HuH-7.5 (cell line): Measurements from ENCODE around the gene ARHGAP31.
"Not testable (repeated sequence)": the region's sequence is repeated elsewhere in the genome, so short reads cannot be mapped to it uniquely, and the experiment has no call there.

Experiments
- DNase-seq: peaks from one replicate; pipeline ENCODE4 v3.0.0; 2011; ENCODE audit warnings: low spot score

The ARHGAP31 gene

GRCh38 chr3:119293871-119294695 lies at the start of gene ARHGAP31:
TSS of gene ARHGAP31 (plus strand) at chr3:119294383. CDS start at chr3:119294905, 522 bp downstream.
- peak; percentile 54 for DNase-seq

DNA sequence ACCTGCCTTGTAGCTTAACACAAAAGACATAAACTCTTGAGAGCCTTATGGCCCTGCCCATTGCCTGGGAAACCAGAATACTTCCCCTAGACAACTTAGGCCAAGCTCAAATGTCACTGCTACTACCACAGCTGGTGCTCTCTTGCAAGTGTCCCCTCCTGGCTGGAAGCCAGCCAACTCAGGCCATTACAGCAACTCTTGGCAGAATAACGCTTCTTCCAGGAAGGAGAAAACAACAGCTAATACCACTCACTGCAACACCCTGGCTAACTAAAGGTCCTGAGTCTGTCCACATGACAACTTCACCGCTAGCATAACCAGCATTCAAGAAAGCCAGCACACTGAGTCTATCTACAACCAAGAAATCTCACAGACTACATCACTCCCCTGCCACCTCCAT lies 48.4 kb upstream of the ARHGAP31 start:
- no peak for DNase-seq

GRCh38 chr3:119255214-119255613 lies 39.0 kb upstream of the ARHGAP31 start:
- no peak for DNase-seq

GRCh38 chr3:119257111-119257510 lies 37.1 kb upstream of the ARHGAP31 start:
- no peak for DNase-seq

DNA sequence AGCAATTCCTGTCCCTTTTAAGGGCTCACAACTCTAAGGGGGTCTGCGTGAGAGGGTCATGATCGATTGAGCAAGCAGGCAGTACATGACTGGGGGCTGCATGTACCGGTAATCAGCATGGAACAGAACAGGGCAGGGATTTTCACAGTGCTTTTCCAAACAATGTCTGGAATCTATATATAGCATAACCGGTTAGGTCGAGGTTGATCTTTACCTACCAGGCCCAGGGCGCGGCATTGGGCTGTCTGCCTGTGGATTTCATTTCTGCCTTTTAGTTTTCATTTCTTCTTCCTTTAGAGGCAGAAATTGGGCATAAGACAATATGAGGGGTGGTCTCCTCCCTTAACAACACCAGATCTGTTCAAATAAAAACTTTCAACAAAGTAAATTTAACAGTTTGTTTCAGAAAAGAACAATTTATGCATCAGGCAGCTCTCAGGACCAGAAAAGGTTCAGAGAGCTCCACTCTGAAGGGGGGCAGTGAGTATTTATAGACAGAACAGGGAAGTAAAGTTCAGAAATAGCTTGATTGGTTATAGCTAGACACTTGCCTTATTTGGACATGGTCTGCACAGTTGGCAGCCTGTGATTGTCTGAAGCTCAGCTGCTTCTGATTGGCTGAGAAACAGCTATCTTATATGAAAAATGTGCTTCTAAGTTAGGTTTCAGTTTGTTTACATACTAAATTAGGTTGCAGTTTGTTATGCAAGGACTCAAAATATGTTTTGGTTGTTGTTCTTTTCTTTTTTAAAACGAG lies 36.4 kb upstream of the ARHGAP31 start:
- DNase-seq: no peak

- no peak for DNase-seq
Measured at GRCh38 chr3:119258915-119259314, 35.3 kb upstream of the ARHGAP31 start.

- DNase-seq: no peak
Measured at GRCh38 chr3:119259821-119260220, 34.4 kb upstream of the ARHGAP31 start.

GRCh38 chr3:119261055-119261454 lies 33.1 kb upstream of the ARHGAP31 start:
- no peak for DNase-seq

GRCh38 chr3:119270212-119270611 lies 24.0 kb upstream of the ARHGAP31 start:
- DNase-seq: not testable (repeated sequence)

DNA sequence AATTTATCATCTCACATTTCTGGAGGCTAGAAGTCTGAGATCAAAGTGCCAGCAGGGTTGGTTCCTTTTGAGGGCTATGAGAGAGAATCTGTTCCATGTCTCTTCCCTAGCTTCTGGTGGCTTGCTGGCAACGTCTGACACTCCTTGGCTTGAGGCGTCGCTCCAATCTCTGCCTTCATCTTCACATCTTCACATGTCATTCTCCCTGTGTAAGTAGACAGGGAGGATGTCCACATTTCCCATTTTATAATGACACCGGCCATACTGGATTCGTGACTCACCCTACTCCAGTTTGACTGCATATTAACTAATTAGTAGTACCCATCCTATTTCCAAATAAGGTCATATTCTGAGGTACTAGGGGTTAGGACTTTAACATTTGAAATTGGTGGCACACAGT lies 17.5 kb upstream of the ARHGAP31 start:
- DNase-seq: no peak

DNA sequence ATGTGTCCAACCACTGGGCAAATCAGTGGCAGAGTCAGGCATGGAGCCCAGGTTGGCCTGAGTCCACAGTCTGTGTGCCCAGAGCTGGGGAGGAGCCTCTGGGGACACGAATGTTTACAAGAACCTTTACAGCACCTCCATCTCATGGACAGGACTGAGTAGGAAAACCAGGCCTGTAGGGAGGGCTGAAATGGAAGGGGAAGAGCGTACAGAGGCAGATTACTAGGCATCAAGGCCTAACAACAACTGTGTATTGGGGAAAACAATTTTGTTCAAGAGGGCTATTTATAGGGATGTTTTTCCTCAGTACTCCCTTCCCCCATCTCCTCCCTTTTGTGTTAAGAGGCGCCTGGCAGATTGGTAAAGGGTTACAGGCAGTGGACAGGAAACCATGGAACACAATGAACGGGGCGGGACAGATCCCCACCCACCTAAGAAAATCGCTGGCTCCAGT lies 15.1 kb upstream of the ARHGAP31 start:
- no peak for DNase-seq

DNA sequence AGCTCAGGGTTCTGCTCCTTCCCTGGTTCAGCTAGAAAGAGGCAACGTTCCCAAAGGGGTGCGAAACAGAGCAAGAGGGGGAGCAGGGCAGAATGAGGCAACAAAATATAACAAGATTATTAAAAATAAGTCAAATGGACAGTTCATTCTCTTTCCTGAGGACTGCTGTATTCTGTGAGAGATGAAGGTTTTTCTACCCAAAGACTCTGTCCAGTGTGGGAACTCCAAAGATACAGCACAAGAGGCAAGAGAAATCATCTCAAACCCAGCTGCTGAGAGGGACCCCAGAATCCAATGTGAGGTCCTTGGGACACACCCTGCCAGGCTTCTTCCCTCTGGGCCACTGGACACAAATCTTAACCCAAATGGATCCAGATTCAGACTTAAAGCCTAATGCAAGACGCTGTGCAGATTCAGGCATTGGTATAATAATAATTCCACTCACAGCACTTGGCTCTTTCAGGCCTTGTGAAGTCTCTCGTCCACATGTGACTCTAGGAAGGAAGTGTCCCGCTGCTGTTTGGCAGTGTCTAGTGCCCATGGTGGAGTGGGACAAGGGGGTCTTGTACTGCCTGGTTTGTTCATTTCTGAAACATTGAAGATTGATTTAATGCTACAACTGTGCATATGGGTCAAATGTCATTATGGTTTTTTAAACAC lies 14.5 kb upstream of the ARHGAP31 start:
- no peak for DNase-seq

DNA sequence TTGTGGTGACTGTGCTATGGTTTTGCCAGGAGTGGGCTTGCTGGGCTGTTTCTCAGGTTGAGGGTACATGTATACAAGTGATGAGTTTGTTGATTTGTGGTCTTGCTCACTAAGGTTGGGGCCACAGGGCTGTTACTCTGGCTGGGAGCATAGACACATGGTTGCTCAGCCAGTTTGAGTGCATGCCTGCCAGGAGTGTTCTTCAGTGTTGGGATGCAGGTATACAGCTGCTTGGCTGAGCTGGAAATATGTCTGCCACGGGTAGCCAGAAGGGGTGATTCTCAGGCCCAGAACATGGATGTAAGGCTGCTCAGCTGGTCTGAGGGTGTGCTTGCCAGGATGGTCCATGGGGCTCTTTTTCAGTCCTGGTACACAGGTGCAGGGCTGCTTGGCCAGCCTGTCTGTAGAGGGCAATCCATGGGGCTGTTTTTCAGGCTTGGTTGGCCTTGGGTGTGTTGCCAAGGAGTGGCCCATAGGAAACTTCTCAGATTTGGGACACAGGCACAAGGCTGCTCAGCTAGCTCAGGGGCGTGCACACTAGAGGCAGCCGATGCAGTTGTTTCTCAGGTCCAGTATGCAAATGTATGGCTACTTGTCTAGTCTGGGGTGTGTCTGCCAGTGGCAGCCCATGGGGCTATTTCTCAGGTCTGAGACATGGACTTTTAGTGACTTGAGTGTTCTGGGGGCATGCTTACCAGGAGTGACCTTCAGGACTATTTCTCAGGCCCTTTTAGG lies 5.3 kb upstream of the ARHGAP31 start:
- DNase-seq: no peak

GRCh38 chr3:119289404-119289770 lies 4.8 kb upstream of the ARHGAP31 start:
- DNase-seq: no peak

DNA sequence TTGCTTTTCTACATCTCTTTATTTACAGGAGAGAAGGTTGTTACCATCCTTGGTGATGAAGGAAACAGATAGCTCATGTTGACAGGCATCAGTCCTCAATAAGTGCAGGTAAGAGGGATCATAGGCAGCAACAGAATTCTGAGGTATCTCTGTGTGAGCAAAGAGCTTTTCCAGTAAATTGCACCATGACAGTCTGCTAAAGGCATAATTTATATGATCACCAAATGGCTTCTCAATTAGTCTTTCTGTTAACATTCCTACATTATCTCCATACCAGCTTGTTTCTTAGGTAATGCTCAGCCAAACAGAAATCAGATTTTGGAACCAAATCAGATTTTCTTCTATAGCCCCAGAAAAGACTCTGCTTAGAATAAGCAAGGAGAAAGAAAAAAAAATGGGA lies 3.6 kb upstream of the ARHGAP31 start:
- no peak for DNase-seq

- no peak for DNase-seq
Measured at GRCh38 chr3:119291062-119291700, 3.0 kb upstream of the ARHGAP31 start.

DNA sequence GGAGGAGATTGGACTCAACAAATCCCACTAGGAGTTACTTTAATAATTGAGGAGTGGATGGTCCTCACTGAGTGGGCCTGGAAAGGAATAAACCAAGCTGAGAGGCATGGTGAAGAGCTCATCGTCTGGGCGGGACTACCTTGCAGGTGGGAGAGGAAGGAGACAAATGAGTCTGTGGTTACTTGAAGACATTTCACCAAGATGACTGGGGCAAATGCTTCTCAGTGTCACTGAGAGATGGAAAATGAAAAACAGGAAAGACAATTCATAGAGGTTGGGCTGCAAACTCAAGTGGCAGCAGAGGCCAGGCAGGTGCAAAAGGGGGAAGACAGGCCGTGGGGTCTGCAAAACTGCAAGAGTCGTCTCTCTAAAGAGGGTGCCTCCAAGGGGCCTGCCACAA lies 1.5 kb upstream of the ARHGAP31 start:
- no peak for DNase-seq

DNA sequence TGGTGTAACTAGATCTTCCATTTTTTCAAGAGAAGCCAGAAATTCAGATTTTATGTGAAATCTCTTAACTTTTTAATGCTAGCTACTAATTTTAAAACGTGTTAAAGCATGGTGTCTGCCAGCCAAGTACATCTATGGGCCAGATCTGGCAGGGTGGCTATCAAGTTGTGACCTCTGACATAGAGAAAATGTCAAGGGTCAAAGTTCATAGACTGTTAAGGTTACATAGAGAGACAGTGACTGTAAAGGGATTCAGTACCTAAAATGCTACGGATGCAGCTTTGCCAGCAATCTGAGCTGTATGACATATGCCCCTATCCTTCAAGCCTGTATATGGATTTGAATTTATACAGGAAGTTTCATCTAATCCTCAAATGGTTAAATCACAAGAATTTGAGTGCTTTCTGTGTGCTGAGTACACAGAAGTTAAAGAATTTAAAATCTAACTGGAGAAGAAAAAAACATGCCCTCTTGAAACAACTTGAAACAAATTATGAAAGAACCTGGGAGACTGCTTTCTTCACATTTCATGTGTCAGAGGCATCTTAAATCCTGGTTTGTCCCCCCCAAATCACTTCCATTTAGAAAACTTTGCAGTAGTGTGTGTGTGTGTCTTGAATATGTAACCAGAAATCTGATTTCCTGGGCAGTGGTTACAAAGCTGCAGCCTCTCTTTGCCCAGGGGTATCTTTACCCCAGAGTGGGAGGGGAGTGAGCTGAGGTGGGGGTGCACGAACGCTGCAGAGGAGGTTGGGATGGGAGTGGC lies 895 bp upstream of the ARHGAP31 start:
- no peak for DNase-seq

- peak; percentile 16 for DNase-seq
Measured at GRCh38 chr3:119294696-119295671, 801 bp downstream of the ARHGAP31 start.
